ENCODE data around the gene DDX43.
"Not testable (repeated sequence)": the region's sequence is repeated elsewhere in the genome, so short reads cannot be mapped to it uniquely, and the experiment has no call there.

The DDX43 gene

GRCh38 chr6:73451223-73452106 is 56.8 kb downstream of the DDX43 start:
- peak; percentile 37 for DNase-seq (ENCODE audit: low read depth)
- no peak for TF ChIP-seq CTCF (IDR thresholded peaks at IDR 0.05; ENCODE audit: insufficient read depth, low read depth, low read length, missing control alignments)
- peak overlapping the region; percentile 48 for H3K4me3 ChIP-seq (ENCODE audit: low read length)

- H3K4me3 ChIP-seq (ENCODE audit: low read length), result peak within 1 kb of the TSS; percentile 48
- peak; percentile 41 for DNase-seq (ENCODE audit: low read depth)
- TF ChIP-seq CTCF (IDR thresholded peaks at IDR 0.05; ENCODE audit: insufficient read depth, low read depth, low read length, missing control alignments), result no peak
Measured at GRCh38 chr6:73452107-73452461, 57.5 kb downstream of the DDX43 start, which contains the start of gene CGAS. TSS of gene CGAS (minus strand) at chr6:73452297. CDS start at chr6:73452181, 116 bp downstream.

GRCh38 chr6:73455865-73456629 is 61.4 kb downstream of the DDX43 start:
- no peak overlapping the region for H3K4me3 ChIP-seq (ENCODE audit: low read length)
- TF ChIP-seq CTCF (IDR thresholded peaks at IDR 0.05; ENCODE audit: insufficient read depth, low read depth, low read length, missing control alignments), result no peak
- peak; percentile 88 for DNase-seq (ENCODE audit: low read depth)

- H3K4me3 ChIP-seq (ENCODE audit: low read length); DNase-seq (ENCODE audit: low read depth): not testable (repeated sequence)
Measured at GRCh38 chr6:73459474-73459873, 64.8 kb downstream of the DDX43 start.

- no peak overlapping the region for H3K4me3 ChIP-seq (ENCODE audit: low read length)
- no peak for DNase-seq (ENCODE audit: low read depth)
- TF ChIP-seq CTCF (IDR thresholded peaks at IDR 0.05; ENCODE audit: insufficient read depth, low read depth, low read length, missing control alignments), result no peak
Measured at GRCh38 chr6:73460056-73460455, 65.4 kb downstream of the DDX43 start.

- TF ChIP-seq CTCF (IDR thresholded peaks at IDR 0.05; ENCODE audit: insufficient read depth, low read depth, low read length, missing control alignments), result no peak
- DNase-seq (ENCODE audit: low read depth), result peak; percentile 92
- peak within 1 kb of the TSS; percentile 93 for H3K4me3 ChIP-seq (ENCODE audit: low read length)
Measured at GRCh38 chr6:73461537-73462350, 67.1 kb downstream of the DDX43 start, which contains the start of gene MTO1. TSS of gene MTO1 (plus strand) at chr6:73461737. CDS start at chr6:73461855, 118 bp downstream.
